Stomach smooth muscle (tissue), 2 donors: ENCODE measurements around the gene VANGL1.

ENCODE experiments used
- H3K27ac ChIP-seq: one replicate; pipeline ENCODE4 v1.7.0; 2013; ENCODE audit warnings: mild to moderate bottlenecking, low read length, inconsistent platforms
- H3K27me3 ChIP-seq, 2 donors: one replicate each; pipeline ENCODE4 v1.7.0; 2013; ENCODE audit warnings: low read length in 2 of 2; ENCODE audit not compliant: insufficient read depth in 2 of 2, control insufficient read depth in 1 of 2
- H3K36me3 ChIP-seq, 2 donors: one replicate each; pipeline ENCODE4 v1.7.0; 2013; ENCODE audit warnings: low read length in 2 of 2; ENCODE audit not compliant: control insufficient read depth in 2 of 2, insufficient read depth in 2 of 2
- H3K4me1 ChIP-seq: one replicate; pipeline ENCODE4 v1.7.0; 2013; ENCODE audit warnings: low read length; ENCODE audit not compliant: control insufficient read depth, insufficient read depth
- H3K4me3 ChIP-seq, 2 donors: one replicate each; pipeline ENCODE4 v1.7.0; 2013; ENCODE audit warnings: low read length in 2 of 2
- H3K9ac ChIP-seq, 2 donors: one replicate each; pipeline ENCODE4 v1.7.0; 2013; ENCODE audit warnings: low read length in 2 of 2, mild to moderate bottlenecking in 1 of 2
- H3K9me3 ChIP-seq, 2 donors: one replicate each; pipeline ENCODE4 v1.7.0; 2013; ENCODE audit warnings: low read length in 2 of 2; ENCODE audit not compliant: control insufficient read depth in 2 of 2
- donor health status: healthy.
- donor health status: Pancreatic carcinoma.

VANGL1 gene

DNA sequence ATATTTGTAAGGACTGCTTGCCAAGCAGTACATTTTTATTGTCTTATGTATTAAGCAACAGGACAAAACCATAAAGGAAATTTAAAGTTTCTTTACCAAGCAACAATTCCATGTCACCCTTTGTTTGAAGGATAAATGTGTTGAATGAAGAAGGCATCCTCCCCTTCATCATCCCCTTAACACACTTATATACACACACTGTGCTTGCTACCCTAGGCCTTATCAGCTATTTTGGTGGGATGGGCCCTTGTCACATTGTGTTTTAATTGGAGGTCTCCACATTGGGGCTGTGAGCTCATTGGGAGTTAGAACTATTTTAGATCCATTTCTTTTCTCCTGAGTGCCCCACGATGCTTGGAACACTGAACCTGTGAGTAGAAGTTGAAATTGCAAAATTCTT lies 1.9 kb downstream of the VANGL1 start:
- Histone ChIP-seq H3K27ac (no peak overlapping the region), H3K9me3 (peaks cover 0 to 7% of the 10 kb centered on the region in 2 donors), H3K36me3 (no peaks in the 10 kb centered on the region), H3K4me3 (no peak overlapping the region), H3K4me1 (peaks cover 12% of the 10 kb centered on the region), H3K9ac (no peak overlapping the region), H3K27me3 (peaks cover 0 to 3% of the 10 kb centered on the region in 2 donors)

DNA sequence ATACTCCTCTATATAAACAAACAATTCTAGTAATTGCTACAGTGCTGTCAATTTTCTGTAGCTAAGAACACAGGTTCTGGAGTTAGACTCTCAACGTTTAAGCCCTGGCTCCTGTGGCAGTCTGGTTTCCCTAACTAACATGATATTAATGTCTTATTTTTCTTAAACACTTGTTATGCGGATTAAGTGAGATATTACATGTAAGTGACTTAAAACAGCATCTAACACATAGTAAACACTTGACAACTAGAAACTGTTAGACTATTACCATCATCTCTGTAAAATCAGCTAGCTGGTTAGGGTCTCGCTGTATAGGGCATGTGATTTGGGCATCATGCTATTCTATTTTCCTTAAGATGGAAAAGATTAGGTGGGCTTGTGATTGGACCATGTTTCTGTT lies 2.3 kb downstream of the VANGL1 start:
- Histone ChIP-seq H3K27ac (no peak overlapping the region), H3K27me3 (peaks cover 0 to 3% of the 10 kb centered on the region in 2 donors), H3K9ac (no peak overlapping the region), H3K36me3 (no peaks in the 10 kb centered on the region), H3K4me3 (no peak overlapping the region), H3K4me1 (peaks cover 12% of the 10 kb centered on the region), H3K9me3 (peaks cover 0 to 4% of the 10 kb centered on the region in 2 donors)

GRCh38 chr1:115647047-115647446 lies 5.3 kb downstream of the VANGL1 start:
- Histone ChIP-seq H3K4me3 (no peak overlapping the region), H3K9me3 (no peaks in the 10 kb centered on the region), H3K27me3 (no peaks in the 10 kb centered on the region), H3K27ac (no peak overlapping the region), H3K4me1 (peaks cover 12% of the 10 kb centered on the region), H3K9ac (no peak overlapping the region), H3K36me3 (peaks cover 0 to 2% of the 10 kb centered on the region in 2 donors)

- Histone ChIP-seq H3K4me3 (no peak overlapping the region), H3K9ac (no peak overlapping the region), H3K27ac (no peak overlapping the region), H3K9me3 (no peaks in the 10 kb centered on the region), H3K36me3 (peaks cover 0 to 6% of the 10 kb centered on the region in 2 donors), H3K4me1 (peaks cover 12% of the 10 kb centered on the region), H3K27me3 (no peaks in the 10 kb centered on the region)
Measured at GRCh38 chr1:115647507-115647906, 5.7 kb downstream of the VANGL1 start.

- H3K27me3 ChIP-seq: no peaks in the 10 kb centered on the region
- H3K9ac ChIP-seq: no peak overlapping the region
- H3K27ac ChIP-seq: no peak overlapping the region
- peaks cover 6% of the 10 kb centered on the region for H3K4me1 ChIP-seq
- no peaks in the 10 kb centered on the region for H3K9me3 ChIP-seq
- H3K36me3 ChIP-seq: peaks cover 0 to 7% of the 10 kb centered on the region in 2 donors
- H3K4me3 ChIP-seq: no peak overlapping the region
Measured at GRCh38 chr1:115647919-115648650, 6.3 kb downstream of the VANGL1 start.

GRCh38 chr1:115648717-115649691 lies 7.2 kb downstream of the VANGL1 start:
- no peaks in the 10 kb centered on the region for H3K27me3 ChIP-seq
- peaks cover 0 to 8% of the 10 kb centered on the region in 2 donors for H3K36me3 ChIP-seq
- no peak overlapping the region for H3K9ac ChIP-seq
- no peak overlapping the region for H3K27ac ChIP-seq
- no peak overlapping the region for H3K4me3 ChIP-seq
- H3K9me3 ChIP-seq: no peaks in the 10 kb centered on the region
- H3K4me1 ChIP-seq: peaks cover 5% of the 10 kb centered on the region

DNA sequence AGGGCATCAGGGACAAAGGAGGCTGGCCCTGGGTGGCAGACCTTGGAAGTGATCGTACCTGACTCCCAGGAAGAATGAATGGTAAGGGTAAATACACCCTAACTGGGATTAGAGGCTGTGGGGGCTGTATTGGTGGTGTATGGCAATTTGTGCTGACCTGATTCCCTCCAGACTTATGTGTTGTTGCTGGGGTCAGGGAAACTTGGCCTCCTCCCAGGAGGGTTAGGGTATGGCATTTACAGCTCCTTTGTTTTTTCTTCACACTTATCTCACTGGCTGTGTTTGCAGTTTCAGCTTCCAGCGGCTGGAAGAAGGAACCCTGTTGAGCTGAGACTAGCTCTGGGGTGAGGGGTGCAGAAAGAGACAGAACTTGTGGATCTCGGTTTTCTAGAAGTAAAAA lies 8.2 kb downstream of the VANGL1 start:
- Histone ChIP-seq H3K4me3 (peak overlapping the region in 1 of 2 donors; percentile 9), H3K27ac (no peak overlapping the region), H3K36me3 (peaks cover 0 to 8% of the 10 kb centered on the region in 2 donors), H3K9me3 (no peaks in the 10 kb centered on the region), H3K27me3 (no peaks in the 10 kb centered on the region), H3K4me1 (peaks cover 7% of the 10 kb centered on the region), H3K9ac (peak overlapping the region in 1 of 2 donors; percentile 13)

- Histone ChIP-seq H3K9ac (no peak overlapping the region), H3K27me3 (no peaks in the 10 kb centered on the region), H3K9me3 (no peaks in the 10 kb centered on the region), H3K4me1 (peaks cover 12% of the 10 kb centered on the region), H3K4me3 (no peak overlapping the region), H3K36me3 (peaks cover 0 to 8% of the 10 kb centered on the region in 2 donors), H3K27ac (no peak overlapping the region)
Measured at GRCh38 chr1:115650961-115651360, 9.2 kb downstream of the VANGL1 start.

DNA sequence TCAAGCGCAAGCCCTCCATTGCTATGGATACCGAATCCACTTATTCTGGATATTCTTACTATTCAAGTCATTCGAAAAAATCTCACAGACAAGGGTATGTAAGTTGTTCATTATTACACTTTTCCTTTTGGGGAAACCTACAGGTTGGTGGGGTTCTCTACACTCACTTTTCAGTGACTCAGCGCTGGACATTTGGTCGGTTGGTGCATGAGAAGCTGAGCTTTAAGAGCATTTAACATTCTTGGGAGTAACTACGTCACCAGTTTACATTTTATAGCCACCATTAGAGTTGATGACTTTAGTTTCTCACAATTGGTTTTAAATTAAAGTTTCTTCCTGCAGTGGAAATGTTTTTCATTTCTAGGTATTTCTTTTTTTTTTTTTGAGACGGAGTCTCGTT lies 9.6 kb downstream of the VANGL1 start:
- Histone ChIP-seq H3K9me3 (no peaks in the 10 kb centered on the region), H3K9ac (no peak overlapping the region), H3K27ac (no peak overlapping the region), H3K27me3 (no peaks in the 10 kb centered on the region), H3K4me1 (peaks cover 12% of the 10 kb centered on the region), H3K4me3 (no peak overlapping the region), H3K36me3 (peaks cover 0 to 8% of the 10 kb centered on the region in 2 donors)

DNA sequence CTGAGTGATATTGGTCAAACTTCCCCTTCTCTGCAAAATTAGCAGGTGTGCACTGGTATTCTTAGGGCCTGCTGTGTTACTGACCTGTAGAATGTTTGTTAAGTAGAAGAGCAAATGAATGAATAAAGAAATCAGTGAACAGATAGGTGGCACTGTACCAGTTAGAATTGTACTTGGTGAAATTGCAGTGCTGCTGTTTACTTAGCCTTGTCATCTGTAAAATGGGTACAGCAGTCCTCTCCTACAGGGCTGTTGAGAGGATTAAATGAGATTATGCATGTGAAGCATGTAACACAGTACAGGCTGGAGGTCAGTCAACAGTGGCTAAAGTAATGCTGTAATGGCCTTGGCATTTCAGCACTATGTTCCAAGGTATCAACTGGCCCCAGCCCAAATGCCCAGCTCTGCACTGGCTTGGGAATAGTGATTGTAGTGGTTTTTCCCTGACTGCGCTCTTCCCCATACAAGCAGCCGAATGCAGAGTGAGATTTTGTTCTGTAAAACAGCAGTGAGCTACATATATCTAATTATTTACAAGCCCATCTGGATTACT lies 10.5 kb downstream of the VANGL1 start:
- H3K9ac ChIP-seq: no peak overlapping the region
- no peaks in the 10 kb centered on the region for H3K9me3 ChIP-seq
- no peak overlapping the region for H3K27ac ChIP-seq
- H3K36me3 ChIP-seq: peaks cover 0 to 8% of the 10 kb centered on the region in 2 donors
- H3K27me3 ChIP-seq: no peaks in the 10 kb centered on the region
- peaks cover 12% of the 10 kb centered on the region for H3K4me1 ChIP-seq
- no peak overlapping the region for H3K4me3 ChIP-seq
